DND-41 (cell line): ENCODE results near the gene RPRD1A.
"Not testable (repeated sequence)": the region's sequence is repeated elsewhere in the genome, so short reads cannot be mapped to it uniquely, and the experiment has no call there.

Source experiments
- ATAC-seq: fragments of 200-7000 bp; cut with Tn5 transposase; 3 replicates; pipeline ENCODE4 v1.9.1; 2021; ENCODE audit warnings: low read depth; ENCODE audit not compliant: insufficient read depth
- DNase-seq: peaks from one replicate; pipeline ENCODE4 v3.0.0-alpha.2; 2020
- H2AFZ ChIP-seq: 2 replicates; pipeline ENCODE4 v1.6.0; 2012; ENCODE audit warnings: low read depth, low read length
- H3K27ac ChIP-seq: 2 replicates; pipeline ENCODE4 v1.5.1; 2012; ENCODE audit warnings: low read length, inconsistent platforms
- H3K27me3 ChIP-seq: fragments of 200-600 bp; sonication (generic); 2 replicates; pipeline ENCODE4 v1.6.0; 2012; ENCODE audit warnings: low read length, mild to moderate bottlenecking, inconsistent platforms; ENCODE audit not compliant: insufficient read depth, poor library complexity
- H3K36me3 ChIP-seq: 2 replicates; pipeline ENCODE4 v1.5.1; 2012; ENCODE audit warnings: low read length, inconsistent platforms; ENCODE audit not compliant: insufficient read depth
- H3K4me1 ChIP-seq: 2 replicates; pipeline ENCODE4 v1.5.1; 2012; ENCODE audit warnings: mild to moderate bottlenecking, low read length; ENCODE audit not compliant: insufficient read depth
- H3K4me2 ChIP-seq: 2 replicates; pipeline ENCODE4 v1.6.0; 2012; ENCODE audit warnings: mild to moderate bottlenecking, moderate library complexity, low read length, inconsistent platforms; ENCODE audit not compliant: insufficient read depth
- H3K4me3 ChIP-seq, 2 experiments: fragments of 200-600 bp in 1 of 2; shearing (Covaris generic) in 1 of 2; 2 replicates each; pipeline ENCODE4 v1.5.1; 2012 to 2016; ENCODE audit warnings: inconsistent platforms in 2 of 2, low read length in 2 of 2, mild to moderate bottlenecking in 2 of 2, low read depth in 1 of 2, moderate library complexity in 1 of 2
- H3K79me2 ChIP-seq: 2 replicates; pipeline ENCODE4 v1.6.0; 2012; ENCODE audit warnings: low read length, inconsistent platforms; ENCODE audit not compliant: insufficient read depth
- H3K9ac ChIP-seq: 2 replicates; pipeline ENCODE4 v1.6.0; 2012; ENCODE audit warnings: low read depth, mild to moderate bottlenecking, inconsistent platforms, low read length, moderate library complexity
- H3K9me3 ChIP-seq: 2 replicates; pipeline ENCODE4 v1.5.1; 2012; ENCODE audit warnings: low read length, moderate library complexity, mild to moderate bottlenecking, inconsistent platforms; ENCODE audit not compliant: insufficient read depth, severe bottlenecking
- H4K20me1 ChIP-seq: 2 replicates; pipeline ENCODE4 v1.6.0; 2012; ENCODE audit warnings: low read length; ENCODE audit not compliant: insufficient read depth
- CTCF ChIP-seq: IDR thresholded peaks from 2 replicates; pipeline ENCODE4 v1.5.1; 2012; ENCODE audit warnings: borderline replicate concordance, low read length, moderate library complexity, mild to moderate bottlenecking; ENCODE audit not compliant: poor library complexity, severe bottlenecking; ENCODE audit errors: extremely low read depth
- EZH2 ChIP-seq: IDR thresholded peaks from 3 replicates; pipeline ENCODE4 v1.6.1; 2012; ENCODE audit warnings: borderline replicate concordance, low read depth, mild to moderate bottlenecking, moderate library complexity, low read length, inconsistent platforms; ENCODE audit not compliant: severe bottlenecking

RPRD1A gene

GRCh38 chr18:36031903-36032302, 35.5 kb downstream of the RPRD1A start:
- TF ChIP-seq CTCF (no peak), EZH2 (no peak)
- Histone ChIP-seq H3K4me3 (no peak overlapping the region), H3K4me1 (no peaks in the 10 kb centered on the region), H3K4me2 (no peak overlapping the region), H3K27ac (no peak overlapping the region), H3K9ac (no peak overlapping the region), H4K20me1 (peaks cover 22% of the 10 kb centered on the region; the same call in 1 of the 2 replicates), H2AFZ (no peak overlapping the region), H3K27me3 (no peaks in the 10 kb centered on the region), H3K36me3 (peaks cover 47% of the 10 kb centered on the region), H3K79me2 (peaks cover 53% of the 10 kb centered on the region), H3K9me3 (no peaks in the 10 kb centered on the region)
- ATAC-seq, result no peak
- DNase-seq, result no peak

- no peaks in the 10 kb centered on the region for H3K4me1 ChIP-seq
- H2AFZ ChIP-seq, result no peak overlapping the region
- DNase-seq (no peak), ATAC-seq (no peak)
- H3K9me3 ChIP-seq, result no peaks in the 10 kb centered on the region
- no peak overlapping the region for H3K9ac ChIP-seq
- peaks cover 48% of the 10 kb centered on the region for H3K79me2 ChIP-seq
- H3K27ac ChIP-seq, result no peak overlapping the region
- TF ChIP-seq CTCF (no peak), EZH2 (no peak)
- H3K27me3 ChIP-seq, result no peaks in the 10 kb centered on the region
- H4K20me1 ChIP-seq, result peaks cover 22% of the 10 kb centered on the region; the same call in 1 of the 2 replicates
- peaks cover 52% of the 10 kb centered on the region for H3K36me3 ChIP-seq
- H3K4me2 ChIP-seq, result no peak overlapping the region
- no peak overlapping the region for H3K4me3 ChIP-seq
Observed at GRCh38 chr18:36031407-36031806, 36.0 kb downstream of the RPRD1A start.

- H3K36me3 ChIP-seq, result peaks cover 76% of the 10 kb centered on the region
- peaks cover 15% of the 10 kb centered on the region; the same call in 1 of the 2 replicates for H4K20me1 ChIP-seq
- no peak overlapping the region for H2AFZ ChIP-seq
- H3K4me2 ChIP-seq, result no peak overlapping the region
- no peaks in the 10 kb centered on the region for H3K4me1 ChIP-seq
- no peaks in the 10 kb centered on the region for H3K27me3 ChIP-seq
- no peak for ATAC-seq
- H3K27ac ChIP-seq, result no peak overlapping the region
- peaks cover 23% of the 10 kb centered on the region for H3K79me2 ChIP-seq
- no peak overlapping the region for H3K4me3 ChIP-seq
- no peak overlapping the region for H3K9ac ChIP-seq
- H3K9me3 ChIP-seq, result no peaks in the 10 kb centered on the region
- DNase-seq, result no peak
- TF ChIP-seq CTCF (no peak), EZH2 (no peak)
Observed at GRCh38 chr18:36028859-36029258, 38.5 kb downstream of the RPRD1A start.

GRCh38 chr18:36025025-36025424, 42.3 kb downstream of the RPRD1A start:
- peaks cover 59% of the 10 kb centered on the region for H3K36me3 ChIP-seq
- DNase-seq (no peak), ATAC-seq (no peak)
- H2AFZ ChIP-seq, result no peak overlapping the region
- H3K9ac ChIP-seq, result no peak overlapping the region
- H3K79me2 ChIP-seq, result no peaks in the 10 kb centered on the region
- no peak overlapping the region for H3K4me3 ChIP-seq
- no peaks in the 10 kb centered on the region for H3K4me1 ChIP-seq
- TF ChIP-seq EZH2 (no peak), CTCF (no peak)
- H3K27ac ChIP-seq, result no peak overlapping the region
- no peaks in the 10 kb centered on the region for H3K9me3 ChIP-seq
- no peaks in the 10 kb centered on the region for H3K27me3 ChIP-seq
- H4K20me1 ChIP-seq, result no peaks in the 10 kb centered on the region
- no peak overlapping the region for H3K4me2 ChIP-seq

- not testable (repeated sequence) for H3K27ac ChIP-seq, H2AFZ ChIP-seq, ATAC-seq, H3K4me3 ChIP-seq, H3K79me2 ChIP-seq, H3K4me1 ChIP-seq, H3K9ac ChIP-seq, H3K4me2 ChIP-seq, DNase-seq, H3K9me3 ChIP-seq, H3K27me3 ChIP-seq, H4K20me1 ChIP-seq
- peaks cover 54% of the 10 kb centered on the region for H3K36me3 ChIP-seq
Observed at GRCh38 chr18:36024241-36024640, 43.1 kb downstream of the RPRD1A start.
